CD4-positive, alpha-beta T cell (primary cell): ENCODE results near the gene COL17A1. TPM values are rescaled to one million over a fixed set of nuclear protein-coding genes. Genes with fewer than 3 reads are reported as not detected.

Source experiments
- ATAC-seq: fragments of 200-7000 bp; cut with Tn5 transposase; one replicate; pipeline ENCODE4 v1.10.0; 2022; ENCODE audit warnings: mild to moderate bottlenecking; ENCODE audit not compliant: poor library complexity
- CTCF ChIA-PET: fragments of 350-600 bp; sonication (Branson Sonifier 250); formaldehyde crosslinking; loops from one replicate; lab custom pipeline; 2021; ENCODE audit warnings: antibody characterized with exemption, inconsistent platforms; lab: Charles Lee
- POLR2A ChIA-PET: fragments of 350-600 bp; sonication (Branson Sonifier 250); formaldehyde crosslinking; loops from one replicate; lab custom pipeline; 2021; ENCODE audit warnings: antibody characterized with exemption, inconsistent platforms; lab: Charles Lee
- DNase-seq, 14 experiments: peaks; one replicate each; pipeline ENCODE4 v3.0.0-alpha.2; 2013 to 2020; ENCODE audit warnings: mixed read lengths in 2 of 14
- H3K27ac ChIP-seq, 2 donors: one replicate each; pipeline versions ENCODE4 v1.5.1 to v1.7.0; 2013; ENCODE audit warnings: low read length in 2 of 2, low read depth in 1 of 2, mild to moderate bottlenecking in 1 of 2
- H3K27me3 ChIP-seq, 2 experiments: 1 replicate in 1 of 2; 2 replicates in 1 of 2; pipeline versions ENCODE4 v1.6.1 to v1.7.0; 2013; ENCODE audit warnings: low read length in 2 of 2, control low read depth in 1 of 2, mild to moderate bottlenecking in 1 of 2, moderate library complexity in 1 of 2; ENCODE audit not compliant: insufficient read depth in 2 of 2, control insufficient read depth in 1 of 2
- H3K36me3 ChIP-seq: one replicate; pipeline ENCODE4 v1.6.1; 2013; ENCODE audit warnings: low read length, control low read depth; ENCODE audit not compliant: insufficient read depth
- H3K4me1 ChIP-seq: one replicate; pipeline ENCODE4 v1.6.1; 2013; ENCODE audit warnings: low read length, control low read depth; ENCODE audit not compliant: insufficient read depth
- H3K4me3 ChIP-seq: one replicate; pipeline ENCODE4 v1.5.1; 2013; ENCODE audit warnings: mild to moderate bottlenecking, low read length, moderate library complexity
- H3K9me3 ChIP-seq, 2 experiments: 1 replicate in 1 of 2; 2 replicates in 1 of 2; pipeline versions ENCODE4 v1.6.1 to v1.7.0; 2013; ENCODE audit warnings: low read length in 2 of 2, mild to moderate bottlenecking in 2 of 2, control low read depth in 1 of 2, moderate library complexity in 1 of 2; ENCODE audit not compliant: control insufficient read depth in 1 of 2, insufficient read depth in 1 of 2
- H3K27ac Mint-ChIP-seq: one replicate; pipeline ENCODE4 v1.8.0; 2020; ENCODE audit warnings: mixed read lengths
- H3K27me3 Mint-ChIP-seq: one replicate; pipeline ENCODE4 v1.8.0; 2021; ENCODE audit warnings: mixed read lengths
- H3K36me3 Mint-ChIP-seq: one replicate; pipeline ENCODE4 v1.8.0; 2021; ENCODE audit warnings: low read depth, mixed read lengths
- H3K4me1 Mint-ChIP-seq: one replicate; pipeline ENCODE4 v1.8.0; 2021; ENCODE audit warnings: low read depth, mixed read lengths
- H3K4me3 Mint-ChIP-seq: one replicate; pipeline ENCODE4 v1.8.0; 2020; ENCODE audit warnings: mild to moderate bottlenecking, mixed read lengths
- H3K9me3 Mint-ChIP-seq: one replicate; pipeline ENCODE4 v1.8.0; 2020; ENCODE audit warnings: mixed read lengths
- intact Hi-C, 2 experiments: fragments of 100-400 bp; cut with DNase I in 1 of 2; cut with micrococcal nuclease in 1 of 2; formaldehyde crosslinking; loops; one replicate each; pipeline versions ENCODE4 v1.15.1 to v1.9.0; 2023 to 2025; cut with DNase I, micrococcal nuclease
- total RNA-seq, 174 experiments: library from RNA in 2 of 174; stranded (reverse) in 2 of 174; gene quantifications; one replicate each; pipeline ENCODE4 v1.2.3 and lab custom pipeline; 2021 to 2026
- TF ChIP-seq, protein P1 (sequence below): fragments of 200-600 bp; IDR thresholded peaks from one replicate; pipeline ENCODE4 v1.8.0; 2022; ENCODE audit warnings: antibody characterized with exemption, mild to moderate bottlenecking

The COL17A1 gene
- total RNA-seq, 2 experiments from 2014 or later: not detected

- TF ChIP-seq, protein P1, sequence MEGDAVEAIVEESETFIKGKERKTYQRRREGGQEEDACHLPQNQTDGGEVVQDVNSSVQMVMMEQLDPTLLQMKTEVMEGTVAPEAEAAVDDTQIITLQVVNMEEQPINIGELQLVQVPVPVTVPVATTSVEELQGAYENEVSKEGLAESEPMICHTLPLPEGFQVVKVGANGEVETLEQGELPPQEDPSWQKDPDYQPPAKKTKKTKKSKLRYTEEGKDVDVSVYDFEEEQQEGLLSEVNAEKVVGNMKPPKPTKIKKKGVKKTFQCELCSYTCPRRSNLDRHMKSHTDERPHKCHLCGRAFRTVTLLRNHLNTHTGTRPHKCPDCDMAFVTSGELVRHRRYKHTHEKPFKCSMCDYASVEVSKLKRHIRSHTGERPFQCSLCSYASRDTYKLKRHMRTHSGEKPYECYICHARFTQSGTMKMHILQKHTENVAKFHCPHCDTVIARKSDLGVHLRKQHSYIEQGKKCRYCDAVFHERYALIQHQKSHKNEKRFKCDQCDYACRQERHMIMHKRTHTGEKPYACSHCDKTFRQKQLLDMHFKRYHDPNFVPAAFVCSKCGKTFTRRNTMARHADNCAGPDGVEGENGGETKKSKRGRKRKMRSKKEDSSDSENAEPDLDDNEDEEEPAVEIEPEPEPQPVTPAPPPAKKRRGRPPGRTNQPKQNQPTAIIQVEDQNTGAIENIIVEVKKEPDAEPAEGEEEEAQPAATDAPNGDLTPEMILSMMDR: no peak
- POLR2A ChIA-PET: interaction anchor here (1.0 kb wide), 1 partner anchor 40 kb away, joined by 3 read pairs; the partner anchor contains the start of gene SFR1
- Mint-ChIP-seq H3K9me3 (no peaks in the 10 kb centered on the region), H3K27ac (no peak overlapping the region), H3K4me1 (no peaks in the 10 kb centered on the region), H3K36me3 (no peaks in the 10 kb centered on the region), H3K4me3 (no peak overlapping the region), H3K27me3 (no peaks in the 10 kb centered on the region)
- no peaks in the 10 kb centered on the region for H3K4me1 ChIP-seq
- intact Hi-C loops: loop anchor here in 1 of 2 experiments (2.0 kb wide), 1 partner anchor 193 kb away; no protein-coding TSS in a partner anchor
- no peak overlapping the region for H3K4me3 ChIP-seq
- CTCF ChIA-PET: interaction anchor here (0.7 kb wide), 1 partner anchor 91 kb away, joined by 3 read pairs; no protein-coding TSS in a partner anchor
- DNase-seq: no peak
- H3K9me3 ChIP-seq: no peaks in the 10 kb centered on the region
- H3K27me3 ChIP-seq: no peaks in the 10 kb centered on the region
- ATAC-seq: no peak
- no peak overlapping the region for H3K27ac ChIP-seq
- H3K36me3 ChIP-seq: no peaks in the 10 kb centered on the region
Measured at GRCh38 chr10:104081998-104082397, 3.7 kb downstream of the COL17A1 start.

- ATAC-seq (no peak), DNase-seq (peak in 4 of 14 experiments; percentile 32 to 59 (median 44))
- TF ChIP-seq, protein P1: peak; percentile 61
- no peaks in the 10 kb centered on the region for H3K4me1 ChIP-seq
- Mint-ChIP-seq H3K4me3 (no peak overlapping the region), H3K4me1 (no peaks in the 10 kb centered on the region), H3K36me3 (no peaks in the 10 kb centered on the region), H3K27ac (no peak overlapping the region), H3K27me3 (no peaks in the 10 kb centered on the region), H3K9me3 (no peaks in the 10 kb centered on the region)
- no peaks in the 10 kb centered on the region for H3K9me3 ChIP-seq
- intact Hi-C loops: loop anchor here (1.0 to 2.0 kb wide), 2 partner anchors 192 kb away; no protein-coding TSS in a partner anchor
- H3K36me3 ChIP-seq: no peaks in the 10 kb centered on the region
- no peaks in the 10 kb centered on the region for H3K27me3 ChIP-seq
- H3K27ac ChIP-seq: no peak overlapping the region
- POLR2A ChIA-PET: no interaction called here
- no peak overlapping the region for H3K4me3 ChIP-seq
- CTCF ChIA-PET: no interaction called here
Measured at GRCh38 chr10:104080762-104081161, 4.9 kb downstream of the COL17A1 start.

DNA sequence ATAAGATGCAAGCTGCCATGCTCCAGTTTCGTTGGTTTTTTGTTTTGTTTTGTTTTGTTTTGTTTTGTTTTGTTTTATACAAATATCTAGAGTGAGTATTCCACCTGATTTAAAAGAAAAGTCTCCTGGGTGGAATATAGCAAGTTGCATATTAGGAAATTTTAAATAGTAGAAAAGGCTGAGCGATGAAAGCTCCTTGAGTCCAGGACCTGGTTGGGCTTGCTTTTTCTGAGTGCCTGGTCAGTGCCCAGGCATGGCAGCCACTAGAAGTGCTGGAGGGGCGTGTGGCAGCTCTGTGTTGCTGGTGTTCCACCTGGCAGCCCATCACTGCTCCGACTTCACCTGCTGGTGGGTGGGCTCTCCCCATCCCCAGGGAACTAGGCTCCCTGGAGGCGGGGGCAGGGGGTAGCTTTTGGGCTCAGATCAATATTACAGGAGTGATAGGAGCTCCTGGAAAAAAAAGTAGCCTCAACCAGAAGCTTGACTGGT lies 8.0 kb downstream of the COL17A1 start:
- Histone ChIP-seq H3K27ac (no peak overlapping the region), H3K36me3 (no peaks in the 10 kb centered on the region), H3K4me3 (no peak overlapping the region), H3K9me3 (no peaks in the 10 kb centered on the region), H3K27me3 (no peaks in the 10 kb centered on the region), H3K4me1 (no peaks in the 10 kb centered on the region)
- Mint-ChIP-seq H3K4me1 (no peaks in the 10 kb centered on the region), H3K36me3 (no peaks in the 10 kb centered on the region), H3K4me3 (no peak overlapping the region), H3K27me3 (no peaks in the 10 kb centered on the region), H3K27ac (no peak overlapping the region), H3K9me3 (no peaks in the 10 kb centered on the region)
- DNase-seq (no peak), ATAC-seq (no peak)
- POLR2A ChIA-PET: no interaction called here
- CTCF ChIA-PET: interaction anchor here (1.2 kb wide), 1 partner anchor 9 kb away, joined by 3 read pairs; no protein-coding TSS in a partner anchor
- intact Hi-C loops: no loop called here
- TF ChIP-seq, protein P1: no peak
